Thoracic aorta (tissue), 2 donors: ENCODE data around the gene TSPAN32. TPM values are rescaled to one million over a fixed set of nuclear protein-coding genes. Genes with fewer than 3 reads are reported as not detected.
"Not testable (repeated sequence)": the region's sequence is repeated elsewhere in the genome, so short reads cannot be mapped to it uniquely, and the experiment has no call there.

Experiments used
- ATAC-seq: fragments of 150-250 bp; one replicate; pipeline ENCODE4 v1.8.0; 2017; ENCODE audit warnings: low read depth; ENCODE audit not compliant: insufficient number of reproducible peaks, low FRiP score
- DNase-seq: peaks from one replicate; pipeline ENCODE4 v3.0.0-alpha.2; 2020; ENCODE audit warnings: low spot score
- H3K27ac ChIP-seq, 2 donors: fragments of 200-600 bp; sonication (generic); 1 replicate in 1 of 2; 2 replicates in 1 of 2; pipeline ENCODE4 v1.5.1; 2016; ENCODE audit warnings: mild to moderate bottlenecking in 2 of 2, moderate library complexity in 2 of 2
- H3K27me3 ChIP-seq: fragments of 200-600 bp; sonication (generic); replicated peaks from 2 replicates; pipeline ENCODE4 v1.6.0; 2016; ENCODE audit warnings: mild to moderate bottlenecking; ENCODE audit not compliant: insufficient read depth
- H3K36me3 ChIP-seq: fragments of 200-600 bp; sonication (generic); one replicate; pipeline ENCODE4 v1.5.1; 2016
- H3K4me1 ChIP-seq, 2 donors: fragments of 200-600 bp; sonication (generic); 1 replicate in 1 of 2; 2 replicates in 1 of 2; pipeline versions ENCODE4 v1.5.1 to v1.6.0; 2016; ENCODE audit warnings: low read depth in 2 of 2, mild to moderate bottlenecking in 1 of 2; ENCODE audit not compliant: control insufficient read depth in 1 of 2
- H3K4me3 ChIP-seq: fragments of 200-600 bp; sonication (generic); 2 replicates; pipeline ENCODE4 v1.5.1; 2016; ENCODE audit warnings: mild to moderate bottlenecking
- H3K9me3 ChIP-seq: fragments of 200-600 bp; sonication (generic); 2 replicates; pipeline ENCODE4 v1.5.1; 2016
- total RNA-seq, 2 donors: library from RNA; depleted of rRNA; stranded (reverse); fragments of >200 nt; gene quantifications; one replicate each; pipeline versions ENCODE4 v1.1.0 to v1.2.3, GENCODE V29; 2016
- TF ChIP-seq, protein P1 (sequence below): fragments of 200-600 bp; sonication (generic); IDR thresholded peaks from one replicate; pipeline ENCODE4 v1.5.1; 2019; ENCODE audit warnings: antibody characterized with exemption

The TSPAN32 gene
- total RNA-seq, 2 donors from 2014 or later = 2.5 to 6.9 TPM

DNA sequence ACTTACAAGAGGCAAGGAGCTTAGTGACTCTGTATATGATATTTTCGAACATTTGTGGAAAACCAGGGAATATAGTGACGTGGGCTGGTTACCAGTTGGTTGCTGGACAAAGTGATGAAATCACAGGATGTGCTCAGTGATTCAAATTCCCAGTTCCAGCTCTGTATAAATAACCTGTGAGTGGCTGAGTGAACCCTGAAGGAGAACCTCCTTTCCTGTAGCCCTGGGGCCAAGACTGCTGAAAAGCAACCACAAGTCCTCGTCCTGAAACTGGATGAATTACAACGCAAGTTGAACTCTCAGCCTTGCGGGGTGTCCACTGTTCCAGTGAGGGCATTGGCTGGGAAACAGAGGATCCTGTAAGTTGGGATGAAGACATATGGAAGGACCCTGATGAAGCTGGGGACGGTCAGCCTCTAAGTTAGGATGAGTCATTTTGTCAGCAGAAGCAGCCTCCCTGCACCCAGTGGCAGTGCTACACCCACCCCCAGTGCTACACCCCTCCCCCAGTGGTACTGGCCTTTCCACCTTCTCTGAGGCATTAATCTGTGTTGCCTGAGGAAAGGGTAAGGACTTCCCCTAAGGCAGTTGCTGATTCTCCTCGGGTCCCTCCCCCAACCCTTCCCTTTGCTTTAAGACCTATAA, 53.3 kb downstream of the TSPAN32 start:
- Histone ChIP-seq H3K9me3 (no peaks in the 10 kb centered on the region), H3K27me3 (no peaks in the 10 kb centered on the region), H3K4me3 (no peak overlapping the region), H3K27ac (no peak overlapping the region), H3K36me3 (no peaks in the 10 kb centered on the region), H3K4me1 (no peaks in the 10 kb centered on the region)
- DNase-seq = no peak
- TF ChIP-seq, protein P1, sequence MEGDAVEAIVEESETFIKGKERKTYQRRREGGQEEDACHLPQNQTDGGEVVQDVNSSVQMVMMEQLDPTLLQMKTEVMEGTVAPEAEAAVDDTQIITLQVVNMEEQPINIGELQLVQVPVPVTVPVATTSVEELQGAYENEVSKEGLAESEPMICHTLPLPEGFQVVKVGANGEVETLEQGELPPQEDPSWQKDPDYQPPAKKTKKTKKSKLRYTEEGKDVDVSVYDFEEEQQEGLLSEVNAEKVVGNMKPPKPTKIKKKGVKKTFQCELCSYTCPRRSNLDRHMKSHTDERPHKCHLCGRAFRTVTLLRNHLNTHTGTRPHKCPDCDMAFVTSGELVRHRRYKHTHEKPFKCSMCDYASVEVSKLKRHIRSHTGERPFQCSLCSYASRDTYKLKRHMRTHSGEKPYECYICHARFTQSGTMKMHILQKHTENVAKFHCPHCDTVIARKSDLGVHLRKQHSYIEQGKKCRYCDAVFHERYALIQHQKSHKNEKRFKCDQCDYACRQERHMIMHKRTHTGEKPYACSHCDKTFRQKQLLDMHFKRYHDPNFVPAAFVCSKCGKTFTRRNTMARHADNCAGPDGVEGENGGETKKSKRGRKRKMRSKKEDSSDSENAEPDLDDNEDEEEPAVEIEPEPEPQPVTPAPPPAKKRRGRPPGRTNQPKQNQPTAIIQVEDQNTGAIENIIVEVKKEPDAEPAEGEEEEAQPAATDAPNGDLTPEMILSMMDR = no peak
- ATAC-seq = peak; percentile 7

DNA sequence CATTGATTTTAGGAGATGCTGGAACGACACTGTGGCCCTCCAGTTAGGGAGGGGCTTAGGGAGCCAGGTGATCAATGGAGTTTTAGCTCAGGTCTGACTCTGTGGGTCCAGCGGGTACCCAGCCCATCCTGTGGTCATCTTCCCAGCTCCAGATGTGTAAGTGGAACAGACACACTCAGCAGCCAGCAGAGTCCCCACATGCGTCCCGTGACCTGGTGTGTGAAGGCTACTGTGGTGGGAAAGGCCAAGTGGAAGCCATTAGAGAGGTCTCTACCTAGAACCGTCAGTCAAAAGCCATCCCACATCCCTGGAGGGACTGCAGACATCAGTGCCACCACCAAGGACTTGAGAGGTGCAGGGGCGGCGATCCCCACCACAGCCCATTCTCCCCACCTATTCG, 55.4 kb downstream of the TSPAN32 start:
- Histone ChIP-seq H3K27me3 (no peaks in the 10 kb centered on the region), H3K9me3 (no peaks in the 10 kb centered on the region), H3K4me1 (no peaks in the 10 kb centered on the region), H3K27ac (no peak overlapping the region), H3K4me3 (no peak overlapping the region), H3K36me3 (no peaks in the 10 kb centered on the region)
- ATAC-seq = no peak
- TF ChIP-seq, protein P1 = no peak
- DNase-seq = no peak

DNA sequence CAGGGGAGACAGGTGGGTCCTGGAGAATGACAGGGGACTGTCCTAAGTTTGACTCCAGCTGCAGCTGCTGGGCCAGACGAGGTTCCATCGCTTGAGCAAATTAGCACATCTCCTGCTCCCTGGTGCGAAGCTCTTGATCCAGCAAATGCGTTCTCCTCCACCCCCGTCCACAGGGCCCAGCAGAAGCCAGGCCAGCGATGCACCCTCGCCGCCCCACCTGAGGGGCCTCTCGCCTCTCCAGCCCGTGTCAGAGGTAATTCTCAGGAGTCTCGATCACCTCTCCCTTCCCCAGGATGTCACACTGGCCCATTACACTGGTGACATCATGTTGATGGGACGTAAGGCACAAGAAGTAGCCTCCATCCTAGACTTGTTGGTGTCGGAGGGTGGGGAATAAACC, 55.8 kb downstream of the TSPAN32 start:
- H3K4me3 ChIP-seq, ATAC-seq, H3K9me3 ChIP-seq, H3K36me3 ChIP-seq, DNase-seq, H3K4me1 ChIP-seq, H3K27ac ChIP-seq, H3K27me3 ChIP-seq: not testable (repeated sequence)

DNA sequence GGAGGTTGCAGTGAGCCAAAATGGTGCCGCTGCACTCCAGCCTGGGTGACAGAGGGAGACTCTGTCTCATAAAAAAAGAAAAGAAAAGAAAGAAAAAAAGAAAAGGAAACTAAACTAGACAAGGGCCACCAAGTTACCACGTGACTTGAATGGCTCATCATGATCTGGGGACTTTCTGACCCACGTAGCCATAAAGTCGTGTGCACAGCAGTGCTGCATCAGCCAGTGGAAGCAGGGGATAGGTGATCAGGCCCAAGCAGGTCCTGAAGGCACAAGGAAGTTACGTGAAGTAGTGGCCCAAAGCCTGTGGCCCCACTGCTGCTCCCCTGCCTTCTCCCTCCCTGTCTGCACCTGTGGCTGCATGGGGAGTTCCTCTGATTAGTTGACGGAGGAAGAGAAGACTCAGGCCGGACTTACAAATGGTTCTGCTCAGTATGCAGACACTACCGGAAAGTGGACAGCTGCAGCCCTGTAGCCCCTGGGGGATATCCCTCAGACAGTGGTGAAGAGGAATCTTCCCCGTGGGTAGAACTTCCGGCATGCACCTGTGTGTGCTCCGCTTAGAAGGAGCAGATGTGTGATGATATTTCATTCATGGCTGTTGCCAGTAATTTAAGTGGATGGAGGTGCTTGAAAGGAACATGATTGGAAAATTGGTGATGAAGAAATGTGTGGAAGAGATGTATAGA, 57.1 kb downstream of the TSPAN32 start:
- no peaks in the 10 kb centered on the region for H3K9me3 ChIP-seq
- ATAC-seq = no peak
- H3K4me3 ChIP-seq = no peak overlapping the region
- H3K27ac ChIP-seq = no peak overlapping the region
- H3K4me1 ChIP-seq = no peaks in the 10 kb centered on the region
- TF ChIP-seq, protein P1 = no peak
- DNase-seq = no peak
- H3K36me3 ChIP-seq = no peaks in the 10 kb centered on the region
- H3K27me3 ChIP-seq = no peaks in the 10 kb centered on the region

DNA sequence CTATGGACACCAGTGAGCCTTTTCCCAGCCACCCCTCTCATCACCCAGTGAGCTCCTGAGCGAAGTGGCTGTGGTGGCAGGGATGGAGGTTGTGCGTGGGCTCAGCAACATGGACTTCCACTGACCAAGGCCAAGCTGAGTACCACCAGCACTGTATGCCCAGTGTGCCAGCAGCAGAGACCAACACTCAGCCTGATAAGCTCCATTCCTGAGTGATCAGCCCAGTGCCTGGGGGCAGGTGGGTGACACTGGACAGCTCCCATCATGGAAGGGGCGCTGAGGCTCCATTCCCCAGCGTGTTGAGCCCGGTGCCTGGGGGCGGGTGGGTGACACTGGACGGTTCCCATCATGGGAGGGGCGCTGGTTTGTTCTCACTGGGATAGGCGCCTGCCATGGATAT, 57.7 kb downstream of the TSPAN32 start:
- no peaks in the 10 kb centered on the region for H3K9me3 ChIP-seq
- no peak overlapping the region for H3K4me3 ChIP-seq
- H3K36me3 ChIP-seq = no peaks in the 10 kb centered on the region
- TF ChIP-seq, protein P1 = no peak
- ATAC-seq = no peak
- DNase-seq = no peak
- no peaks in the 10 kb centered on the region for H3K27me3 ChIP-seq
- no peaks in the 10 kb centered on the region for H3K4me1 ChIP-seq
- H3K27ac ChIP-seq = no peak overlapping the region
